ENCODE data around the gene ARFGAP2. TPM values are rescaled to one million over a fixed set of nuclear protein-coding genes. Genes with fewer than 3 reads are reported as not detected.

The ARFGAP2 gene
- total and polyA plus RNA-seq, 9 of the 15 experiments (the other 6 are each of a cell fraction or from before 2014, with no cell fraction given): 29.1 to 140 (median 90.1) TPM

DNA sequence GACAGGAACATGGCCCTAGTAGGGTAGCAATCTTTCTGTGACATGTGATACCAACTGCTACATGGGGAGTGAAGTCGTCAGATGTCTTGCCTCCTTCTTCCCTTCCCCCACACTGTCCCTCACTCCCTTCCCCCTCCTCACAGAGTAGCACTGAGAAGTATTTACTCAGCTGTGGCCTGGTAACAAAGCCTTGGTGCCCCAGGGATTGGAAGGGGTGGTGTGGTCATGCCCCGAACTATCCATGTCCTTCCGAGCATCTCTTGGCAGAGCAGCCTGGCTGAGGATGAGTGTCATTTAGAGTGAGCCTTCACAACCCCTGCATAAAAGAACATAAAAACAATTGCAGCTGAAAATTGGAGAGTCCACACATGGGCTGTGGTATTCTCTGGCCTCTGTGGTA, 46.1 kb downstream of the ARFGAP2 start (continued):
- TF ChIP-seq, protein P1, sequence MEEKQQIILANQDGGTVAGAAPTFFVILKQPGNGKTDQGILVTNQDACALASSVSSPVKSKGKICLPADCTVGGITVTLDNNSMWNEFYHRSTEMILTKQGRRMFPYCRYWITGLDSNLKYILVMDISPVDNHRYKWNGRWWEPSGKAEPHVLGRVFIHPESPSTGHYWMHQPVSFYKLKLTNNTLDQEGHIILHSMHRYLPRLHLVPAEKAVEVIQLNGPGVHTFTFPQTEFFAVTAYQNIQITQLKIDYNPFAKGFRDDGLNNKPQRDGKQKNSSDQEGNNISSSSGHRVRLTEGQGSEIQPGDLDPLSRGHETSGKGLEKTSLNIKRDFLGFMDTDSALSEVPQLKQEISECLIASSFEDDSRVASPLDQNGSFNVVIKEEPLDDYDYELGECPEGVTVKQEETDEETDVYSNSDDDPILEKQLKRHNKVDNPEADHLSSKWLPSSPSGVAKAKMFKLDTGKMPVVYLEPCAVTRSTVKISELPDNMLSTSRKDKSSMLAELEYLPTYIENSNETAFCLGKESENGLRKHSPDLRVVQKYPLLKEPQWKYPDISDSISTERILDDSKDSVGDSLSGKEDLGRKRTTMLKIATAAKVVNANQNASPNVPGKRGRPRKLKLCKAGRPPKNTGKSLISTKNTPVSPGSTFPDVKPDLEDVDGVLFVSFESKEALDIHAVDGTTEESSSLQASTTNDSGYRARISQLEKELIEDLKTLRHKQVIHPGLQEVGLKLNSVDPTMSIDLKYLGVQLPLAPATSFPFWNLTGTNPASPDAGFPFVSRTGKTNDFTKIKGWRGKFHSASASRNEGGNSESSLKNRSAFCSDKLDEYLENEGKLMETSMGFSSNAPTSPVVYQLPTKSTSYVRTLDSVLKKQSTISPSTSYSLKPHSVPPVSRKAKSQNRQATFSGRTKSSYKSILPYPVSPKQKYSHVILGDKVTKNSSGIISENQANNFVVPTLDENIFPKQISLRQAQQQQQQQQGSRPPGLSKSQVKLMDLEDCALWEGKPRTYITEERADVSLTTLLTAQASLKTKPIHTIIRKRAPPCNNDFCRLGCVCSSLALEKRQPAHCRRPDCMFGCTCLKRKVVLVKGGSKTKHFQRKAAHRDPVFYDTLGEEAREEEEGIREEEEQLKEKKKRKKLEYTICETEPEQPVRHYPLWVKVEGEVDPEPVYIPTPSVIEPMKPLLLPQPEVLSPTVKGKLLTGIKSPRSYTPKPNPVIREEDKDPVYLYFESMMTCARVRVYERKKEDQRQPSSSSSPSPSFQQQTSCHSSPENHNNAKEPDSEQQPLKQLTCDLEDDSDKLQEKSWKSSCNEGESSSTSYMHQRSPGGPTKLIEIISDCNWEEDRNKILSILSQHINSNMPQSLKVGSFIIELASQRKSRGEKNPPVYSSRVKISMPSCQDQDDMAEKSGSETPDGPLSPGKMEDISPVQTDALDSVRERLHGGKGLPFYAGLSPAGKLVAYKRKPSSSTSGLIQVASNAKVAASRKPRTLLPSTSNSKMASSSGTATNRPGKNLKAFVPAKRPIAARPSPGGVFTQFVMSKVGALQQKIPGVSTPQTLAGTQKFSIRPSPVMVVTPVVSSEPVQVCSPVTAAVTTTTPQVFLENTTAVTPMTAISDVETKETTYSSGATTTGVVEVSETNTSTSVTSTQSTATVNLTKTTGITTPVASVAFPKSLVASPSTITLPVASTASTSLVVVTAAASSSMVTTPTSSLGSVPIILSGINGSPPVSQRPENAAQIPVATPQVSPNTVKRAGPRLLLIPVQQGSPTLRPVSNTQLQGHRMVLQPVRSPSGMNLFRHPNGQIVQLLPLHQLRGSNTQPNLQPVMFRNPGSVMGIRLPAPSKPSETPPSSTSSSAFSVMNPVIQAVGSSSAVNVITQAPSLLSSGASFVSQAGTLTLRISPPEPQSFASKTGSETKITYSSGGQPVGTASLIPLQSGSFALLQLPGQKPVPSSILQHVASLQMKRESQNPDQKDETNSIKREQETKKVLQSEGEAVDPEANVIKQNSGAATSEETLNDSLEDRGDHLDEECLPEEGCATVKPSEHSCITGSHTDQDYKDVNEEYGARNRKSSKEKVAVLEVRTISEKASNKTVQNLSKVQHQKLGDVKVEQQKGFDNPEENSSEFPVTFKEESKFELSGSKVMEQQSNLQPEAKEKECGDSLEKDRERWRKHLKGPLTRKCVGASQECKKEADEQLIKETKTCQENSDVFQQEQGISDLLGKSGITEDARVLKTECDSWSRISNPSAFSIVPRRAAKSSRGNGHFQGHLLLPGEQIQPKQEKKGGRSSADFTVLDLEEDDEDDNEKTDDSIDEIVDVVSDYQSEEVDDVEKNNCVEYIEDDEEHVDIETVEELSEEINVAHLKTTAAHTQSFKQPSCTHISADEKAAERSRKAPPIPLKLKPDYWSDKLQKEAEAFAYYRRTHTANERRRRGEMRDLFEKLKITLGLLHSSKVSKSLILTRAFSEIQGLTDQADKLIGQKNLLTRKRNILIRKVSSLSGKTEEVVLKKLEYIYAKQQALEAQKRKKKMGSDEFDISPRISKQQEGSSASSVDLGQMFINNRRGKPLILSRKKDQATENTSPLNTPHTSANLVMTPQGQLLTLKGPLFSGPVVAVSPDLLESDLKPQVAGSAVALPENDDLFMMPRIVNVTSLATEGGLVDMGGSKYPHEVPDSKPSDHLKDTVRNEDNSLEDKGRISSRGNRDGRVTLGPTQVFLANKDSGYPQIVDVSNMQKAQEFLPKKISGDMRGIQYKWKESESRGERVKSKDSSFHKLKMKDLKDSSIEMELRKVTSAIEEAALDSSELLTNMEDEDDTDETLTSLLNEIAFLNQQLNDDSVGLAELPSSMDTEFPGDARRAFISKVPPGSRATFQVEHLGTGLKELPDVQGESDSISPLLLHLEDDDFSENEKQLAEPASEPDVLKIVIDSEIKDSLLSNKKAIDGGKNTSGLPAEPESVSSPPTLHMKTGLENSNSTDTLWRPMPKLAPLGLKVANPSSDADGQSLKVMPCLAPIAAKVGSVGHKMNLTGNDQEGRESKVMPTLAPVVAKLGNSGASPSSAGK (IDR thresholded peaks at IDR 0.05): no peak
- no peak for TF ChIP-seq RFX1 (IDR thresholded peaks at IDR 0.05)
- no peak for TF ChIP-seq FOXK1 (CRISPR knock-in tag; IDR thresholded peaks at IDR 0.05; ENCODE audit: borderline replicate concordance)
- TF ChIP-seq BHLHE40 (IDR thresholded peaks at IDR 0.05; ENCODE audit: low read length): no peak
- TF ChIP-seq JUN (IDR thresholded peaks at IDR 0.05; ENCODE audit: borderline replicate concordance, low read depth, low read length): no peak
- no peak for TF ChIP-seq JUN (CRISPR knock-in tag; IDR thresholded peaks at IDR 0.05; ENCODE audit: borderline replicate concordance)
- no peak for TF ChIP-seq TBL1XR1 (IDR thresholded peaks at IDR 0.05; ENCODE audit: low read length in 2 of 2)
- TF ChIP-seq SMARCA4 (IDR thresholded peaks at IDR 0.05): no peak; the same call in 1 of the 2 replicates
- TF ChIP-seq ZFP1 (CRISPR knock-in tag; IDR thresholded peaks at IDR 0.05): no peak
- TF ChIP-seq ZNF217 (CRISPR knock-in tag; IDR thresholded peaks at IDR 0.05): no peak
- TF ChIP-seq HSF4 (CRISPR knock-in tag; IDR thresholded peaks at IDR 0.05; ENCODE audit: borderline replicate concordance): no peak
- no peak for TF ChIP-seq PRPF4 (IDR thresholded peaks at IDR 0.05; ENCODE audit: insufficient read depth, low read depth, low read length, poor library complexity, severe bottlenecking)
- TF ChIP-seq GTF2F1 (IDR thresholded peaks at IDR 0.05; ENCODE audit: low read depth, low read length): no peak
- no peak for TF ChIP-seq TEAD2 (tag; IDR thresholded peaks at IDR 0.05)
- TF ChIP-seq ARID1B (IDR thresholded peaks at IDR 0.05): peak; percentile 56
- TF ChIP-seq ZKSCAN3 (CRISPR knock-in tag; IDR thresholded peaks at IDR 0.05): no peak
- TF ChIP-seq RFX7 (CRISPR knock-in tag; IDR thresholded peaks at IDR 0.05): no peak
- TF ChIP-seq ZBTB8A (IDR thresholded peaks at IDR 0.05; ENCODE audit: partially characterized antibody): no peak
- no peak for TF ChIP-seq ARNT (IDR thresholded peaks at IDR 0.05)
- 0 out of 2 replicates have a peak, but pooled peaks have one; percentile 19 for TF ChIP-seq NCOR1 (IDR thresholded peaks at IDR 0.05)
- no peak for TF ChIP-seq SNIP1 (IDR thresholded peaks at IDR 0.05; ENCODE audit: low read depth)
- TF ChIP-seq LEF1 (IDR thresholded peaks at IDR 0.05): no peak; the same call in 1 of the 2 replicates
